Testis (tissue), 2 donors: ENCODE results near the gene TELO2.

Experiments used
- POLR2A ChIP-seq: fragments of 450-650 bp; IDR thresholded peaks from one replicate; pipeline ENCODE4 v1.6.1; 2017; ENCODE audit warnings: antibody characterized with exemption, mild to moderate bottlenecking, moderate library complexity
- TF ChIP-seq, protein P1 (sequence below), 3 experiments: fragments of 450-650 bp in 2 of 3; fragments of 200-600 bp in 1 of 3; sonication (generic) in 1 of 3; IDR thresholded peaks; one replicate each; pipeline ENCODE4 v1.5.1; 2016 to 2019; ENCODE audit warnings: antibody characterized with exemption in 3 of 3, mild to moderate bottlenecking in 2 of 3, moderate library complexity in 1 of 3

DNA sequence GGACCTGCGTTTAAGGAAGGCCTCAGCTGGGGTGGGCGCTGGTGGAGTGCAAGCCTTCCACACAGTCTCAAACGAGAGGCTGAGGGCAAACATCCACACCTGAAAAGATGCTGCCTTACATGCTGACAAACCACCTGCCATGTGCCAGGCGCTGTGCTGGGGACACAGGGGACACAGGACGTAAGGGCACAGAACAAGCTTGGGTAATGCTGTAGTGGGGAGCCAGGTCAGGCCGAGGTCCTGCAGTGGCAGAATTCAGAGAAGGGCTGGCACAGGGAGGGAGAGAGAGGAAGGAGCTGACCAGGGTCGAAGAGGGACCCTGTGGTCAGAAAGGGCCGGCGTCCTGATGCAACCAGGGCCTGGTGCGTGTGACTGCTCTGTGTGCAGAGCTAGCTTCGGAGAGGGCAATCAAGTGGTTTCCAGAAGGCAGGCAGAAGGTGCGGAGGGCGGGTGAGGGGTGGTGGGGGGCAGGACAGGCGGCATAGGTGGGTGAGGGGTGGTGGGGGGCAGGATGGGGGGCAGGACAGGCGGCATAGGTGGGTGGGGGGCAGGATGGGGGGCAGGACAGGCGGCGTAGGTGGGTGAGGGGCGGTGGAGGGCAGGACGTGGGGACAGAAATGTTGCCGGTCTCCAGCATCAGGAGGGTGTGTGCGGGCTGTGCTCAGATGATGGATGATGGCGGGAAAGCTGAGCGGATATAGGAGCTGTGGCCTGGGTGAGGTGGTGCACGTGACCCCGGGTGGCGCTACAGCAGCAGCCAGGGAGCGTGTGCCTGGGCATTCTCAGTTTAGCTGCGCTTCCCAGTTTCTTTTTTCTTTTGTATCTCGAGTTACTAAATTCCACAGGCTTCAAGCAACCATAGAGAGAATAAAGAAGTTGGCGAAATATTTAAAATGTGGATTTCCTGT lies 18.8 kb downstream of the TELO2 start:
- TF ChIP-seq, protein P1, sequence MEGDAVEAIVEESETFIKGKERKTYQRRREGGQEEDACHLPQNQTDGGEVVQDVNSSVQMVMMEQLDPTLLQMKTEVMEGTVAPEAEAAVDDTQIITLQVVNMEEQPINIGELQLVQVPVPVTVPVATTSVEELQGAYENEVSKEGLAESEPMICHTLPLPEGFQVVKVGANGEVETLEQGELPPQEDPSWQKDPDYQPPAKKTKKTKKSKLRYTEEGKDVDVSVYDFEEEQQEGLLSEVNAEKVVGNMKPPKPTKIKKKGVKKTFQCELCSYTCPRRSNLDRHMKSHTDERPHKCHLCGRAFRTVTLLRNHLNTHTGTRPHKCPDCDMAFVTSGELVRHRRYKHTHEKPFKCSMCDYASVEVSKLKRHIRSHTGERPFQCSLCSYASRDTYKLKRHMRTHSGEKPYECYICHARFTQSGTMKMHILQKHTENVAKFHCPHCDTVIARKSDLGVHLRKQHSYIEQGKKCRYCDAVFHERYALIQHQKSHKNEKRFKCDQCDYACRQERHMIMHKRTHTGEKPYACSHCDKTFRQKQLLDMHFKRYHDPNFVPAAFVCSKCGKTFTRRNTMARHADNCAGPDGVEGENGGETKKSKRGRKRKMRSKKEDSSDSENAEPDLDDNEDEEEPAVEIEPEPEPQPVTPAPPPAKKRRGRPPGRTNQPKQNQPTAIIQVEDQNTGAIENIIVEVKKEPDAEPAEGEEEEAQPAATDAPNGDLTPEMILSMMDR (IDR thresholded peaks at IDR 0.05), result no peak
- TF ChIP-seq POLR2A, result no peak
